IPS-15b (cell line): ENCODE measurements around the gene GRIK5.

ENCODE experiments used
- H3K27me3 ChIP-seq: one replicate; pipeline ENCODE4 v1.6.1; 2013; ENCODE audit warnings: low read length; ENCODE audit not compliant: control insufficient read depth, insufficient read depth
- H3K36me3 ChIP-seq: one replicate; pipeline ENCODE4 v1.6.1; 2013; ENCODE audit warnings: low read length; ENCODE audit not compliant: control insufficient read depth, insufficient read depth
- H3K4me1 ChIP-seq: one replicate; pipeline ENCODE4 v1.6.1; 2013; ENCODE audit warnings: mild to moderate bottlenecking, low read length; ENCODE audit not compliant: control insufficient read depth, insufficient read depth
- H3K4me3 ChIP-seq: one replicate; pipeline ENCODE4 v1.5.1; 2013; ENCODE audit warnings: low read depth, low read length
- H3K9ac ChIP-seq: one replicate; pipeline ENCODE4 v1.6.1; 2013; ENCODE audit warnings: low read depth, mild to moderate bottlenecking, low read length
- H3K9me3 ChIP-seq: one replicate; pipeline ENCODE4 v1.6.1; 2013; ENCODE audit warnings: mild to moderate bottlenecking, low read length; ENCODE audit not compliant: control insufficient read depth, insufficient read depth

The GRIK5 gene

DNA sequence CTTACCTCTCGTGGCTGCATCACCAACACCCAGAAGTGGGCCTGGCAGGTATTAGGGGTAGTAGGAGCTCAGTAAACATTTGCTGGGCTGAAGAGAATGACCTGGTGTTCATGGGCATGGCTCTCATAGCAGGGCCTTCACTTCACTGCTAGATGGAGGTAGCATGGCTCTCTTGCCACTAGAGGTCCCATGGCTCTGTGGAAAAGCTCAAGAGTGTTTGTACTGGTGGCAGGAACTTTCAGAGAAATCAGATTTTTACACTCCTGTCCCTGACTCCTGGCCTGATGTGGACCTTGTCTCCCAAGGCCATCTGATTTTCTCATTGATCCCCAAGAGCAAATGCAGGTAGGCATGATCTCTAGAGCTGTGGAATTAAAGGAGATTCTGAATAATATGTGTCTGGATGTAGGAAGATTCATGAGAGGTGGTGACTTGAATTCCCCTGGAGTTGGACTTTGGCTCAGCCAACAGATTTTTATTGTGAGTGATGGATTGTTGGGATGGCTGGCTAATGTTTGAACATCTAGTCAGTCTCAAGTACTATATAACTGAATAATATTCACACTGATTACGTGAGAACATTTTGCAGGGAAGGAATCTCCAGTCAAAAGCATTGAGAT is 11.7 kb upstream of the GRIK5 start:
- Histone ChIP-seq H3K4me1 (peaks cover 1% of the 10 kb centered on the region), H3K36me3 (peaks cover 38% of the 10 kb centered on the region)

DNA sequence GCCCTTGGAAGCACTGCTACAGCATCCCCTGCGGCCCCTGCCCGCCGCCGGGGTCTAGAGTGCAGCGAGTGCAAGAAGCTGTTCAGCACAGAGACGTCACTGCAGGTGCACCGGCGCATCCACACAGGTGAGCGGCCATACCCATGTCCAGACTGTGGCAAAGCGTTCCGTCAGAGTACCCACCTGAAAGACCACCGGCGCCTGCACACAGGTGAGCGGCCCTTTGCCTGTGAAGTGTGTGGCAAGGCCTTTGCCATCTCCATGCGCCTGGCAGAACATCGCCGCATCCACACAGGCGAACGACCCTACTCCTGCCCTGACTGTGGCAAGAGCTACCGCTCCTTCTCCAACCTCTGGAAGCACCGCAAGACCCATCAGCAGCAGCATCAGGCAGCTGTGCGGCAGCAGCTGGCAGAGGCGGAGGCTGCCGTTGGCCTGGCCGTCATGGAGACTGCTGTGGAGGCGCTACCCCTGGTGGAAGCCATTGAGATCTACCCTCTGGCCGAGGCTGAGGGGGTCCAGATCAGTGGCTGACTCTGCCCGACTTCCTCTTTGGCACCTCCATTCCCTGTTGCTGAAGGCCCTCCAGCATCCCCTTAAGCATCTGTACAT is 10.9 kb upstream of the GRIK5 start:
- Histone ChIP-seq H3K27me3 (no peaks in the 10 kb centered on the region), H3K36me3 (peaks cover 38% of the 10 kb centered on the region), H3K9me3 (no peaks in the 10 kb centered on the region), H3K9ac (no peak overlapping the region), H3K4me3 (no peak overlapping the region), H3K4me1 (peaks cover 2% of the 10 kb centered on the region)

More for the DNA sequence above, 11.7 kb upstream of the GRIK5 start:
- Histone ChIP-seq H3K27me3 (no peaks in the 10 kb centered on the region), H3K4me3 (no peak overlapping the region), H3K9me3 (no peaks in the 10 kb centered on the region), H3K9ac (no peak overlapping the region)

DNA sequence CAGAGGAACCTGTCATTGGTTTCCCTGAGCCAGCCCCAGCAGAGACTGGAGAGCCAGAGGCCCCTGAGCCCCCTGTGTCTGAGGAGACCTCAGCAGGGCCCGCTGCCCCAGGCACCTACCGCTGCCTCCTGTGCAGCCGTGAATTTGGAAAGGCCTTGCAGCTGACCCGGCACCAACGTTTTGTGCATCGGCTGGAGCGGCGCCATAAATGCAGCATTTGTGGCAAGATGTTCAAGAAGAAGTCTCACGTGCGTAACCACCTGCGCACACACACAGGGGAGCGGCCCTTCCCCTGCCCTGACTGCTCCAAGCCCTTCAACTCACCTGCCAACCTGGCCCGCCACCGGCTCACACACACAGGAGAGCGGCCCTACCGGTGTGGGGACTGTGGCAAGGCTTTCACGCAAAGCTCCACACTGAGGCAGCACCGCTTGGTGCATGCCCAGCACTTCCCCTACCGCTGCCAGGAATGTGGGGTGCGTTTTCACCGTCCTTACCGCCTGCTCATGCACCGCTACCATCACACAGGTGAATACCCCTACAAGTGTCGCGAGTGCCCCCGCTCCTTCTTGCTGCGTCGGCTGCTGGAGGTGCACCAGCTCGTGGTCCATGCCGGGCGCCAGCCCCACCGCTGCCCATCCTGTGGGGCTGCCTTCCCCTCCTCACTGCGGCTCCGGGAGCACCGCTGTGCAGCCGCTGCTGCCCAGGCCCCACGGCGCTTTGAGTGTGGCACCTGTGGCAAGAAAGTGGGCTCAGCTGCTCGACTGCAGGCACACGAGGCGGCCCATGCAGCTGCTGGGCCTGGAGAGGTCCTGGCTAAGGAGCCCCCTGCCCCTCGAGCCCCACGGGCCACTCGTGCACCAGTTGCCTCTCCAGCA is 10.1 kb upstream of the GRIK5 start:
- no peak overlapping the region for H3K4me3 ChIP-seq
- peaks cover 2% of the 10 kb centered on the region for H3K4me1 ChIP-seq
- H3K9ac ChIP-seq = no peak overlapping the region
- peaks cover 38% of the 10 kb centered on the region for H3K36me3 ChIP-seq
- no peaks in the 10 kb centered on the region for H3K9me3 ChIP-seq
- no peaks in the 10 kb centered on the region for H3K27me3 ChIP-seq

DNA sequence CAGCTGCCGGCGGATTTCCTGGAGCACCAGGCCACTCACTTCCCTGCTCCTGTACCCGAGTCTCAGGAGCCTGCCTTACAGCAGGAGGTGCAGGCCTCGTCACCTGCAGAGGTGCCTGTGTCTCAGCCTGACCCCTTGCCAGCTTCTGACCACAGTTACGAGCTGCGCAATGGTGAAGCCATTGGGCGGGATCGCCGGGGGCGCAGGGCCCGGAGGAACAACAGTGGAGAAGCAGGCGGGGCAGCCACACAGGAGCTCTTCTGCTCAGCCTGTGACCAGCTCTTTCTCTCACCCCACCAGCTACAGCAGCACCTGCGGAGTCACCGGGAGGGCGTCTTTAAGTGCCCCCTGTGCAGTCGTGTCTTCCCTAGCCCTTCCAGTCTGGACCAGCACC is 9.3 kb upstream of the GRIK5 start:
- peaks cover 2% of the 10 kb centered on the region for H3K4me1 ChIP-seq
- no peaks in the 10 kb centered on the region for H3K9me3 ChIP-seq
- peaks cover 38% of the 10 kb centered on the region for H3K36me3 ChIP-seq
- no peak overlapping the region for H3K9ac ChIP-seq
- no peaks in the 10 kb centered on the region for H3K27me3 ChIP-seq
- no peak overlapping the region for H3K4me3 ChIP-seq

DNA sequence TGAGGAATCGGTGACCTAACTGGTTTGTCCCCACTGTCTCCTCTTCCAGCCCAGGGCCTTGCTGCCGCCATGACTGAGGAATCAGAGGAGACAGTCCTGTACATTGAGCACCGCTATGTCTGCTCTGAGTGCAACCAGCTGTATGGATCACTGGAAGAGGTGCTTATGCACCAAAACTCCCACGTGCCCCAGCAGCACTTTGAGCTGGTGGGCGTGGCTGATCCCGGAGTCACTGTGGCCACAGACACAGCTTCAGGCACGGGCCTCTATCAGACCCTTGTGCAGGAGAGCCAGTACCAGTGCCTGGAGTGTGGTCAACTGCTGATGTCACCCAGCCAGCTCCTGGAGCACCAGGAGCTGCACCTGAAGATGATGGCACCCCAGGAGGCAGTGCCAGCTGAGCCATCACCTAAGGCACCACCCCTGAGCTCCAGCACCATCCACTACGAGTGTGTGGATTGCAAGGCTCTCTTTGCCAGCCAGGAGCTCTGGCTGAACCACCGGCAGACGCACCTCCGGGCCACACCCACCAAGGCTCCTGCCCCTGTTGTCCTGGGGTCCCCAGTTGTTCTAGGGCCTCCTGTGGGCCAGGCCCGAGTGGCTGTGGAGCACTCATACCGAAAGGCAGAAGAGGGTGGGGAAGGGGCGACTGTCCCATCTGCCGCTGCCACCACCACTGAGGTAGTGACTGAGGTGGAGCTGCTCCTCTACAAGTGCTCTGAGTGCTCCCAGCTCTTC is 8.7 kb upstream of the GRIK5 start:
- Histone ChIP-seq H3K4me3 (no peak overlapping the region), H3K4me1 (peaks cover 2% of the 10 kb centered on the region), H3K9ac (no peak overlapping the region), H3K9me3 (no peaks in the 10 kb centered on the region), H3K36me3 (peaks cover 38% of the 10 kb centered on the region), H3K27me3 (no peaks in the 10 kb centered on the region)

DNA sequence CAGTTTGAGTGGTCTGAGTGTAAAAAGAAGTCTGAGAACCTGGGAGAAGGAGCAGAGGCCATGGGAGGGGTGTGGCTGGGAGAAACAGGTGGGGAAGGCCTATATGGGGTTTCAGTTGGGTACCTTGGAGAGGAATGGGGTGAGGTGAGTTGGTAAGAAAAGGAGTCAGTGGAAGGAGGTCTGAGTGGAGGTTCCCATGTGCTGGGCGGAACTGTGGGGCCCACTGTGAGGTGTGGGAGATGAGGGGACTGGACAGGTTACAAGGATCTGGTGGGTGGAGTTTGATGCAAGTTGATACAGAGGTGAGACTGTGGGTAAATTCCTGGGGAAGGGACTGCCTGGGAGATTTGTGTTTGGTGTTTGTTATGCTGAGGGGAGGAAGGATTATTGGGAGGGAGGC is 8.1 kb upstream of the GRIK5 start:
- H3K36me3 ChIP-seq = peaks cover 38% of the 10 kb centered on the region
- peak overlapping the region; percentile 92 for H3K4me3 ChIP-seq
- H3K9me3 ChIP-seq = no peaks in the 10 kb centered on the region
- peaks cover 2% of the 10 kb centered on the region for H3K4me1 ChIP-seq
- H3K27me3 ChIP-seq = no peaks in the 10 kb centered on the region
- H3K9ac ChIP-seq = no peak overlapping the region

DNA sequence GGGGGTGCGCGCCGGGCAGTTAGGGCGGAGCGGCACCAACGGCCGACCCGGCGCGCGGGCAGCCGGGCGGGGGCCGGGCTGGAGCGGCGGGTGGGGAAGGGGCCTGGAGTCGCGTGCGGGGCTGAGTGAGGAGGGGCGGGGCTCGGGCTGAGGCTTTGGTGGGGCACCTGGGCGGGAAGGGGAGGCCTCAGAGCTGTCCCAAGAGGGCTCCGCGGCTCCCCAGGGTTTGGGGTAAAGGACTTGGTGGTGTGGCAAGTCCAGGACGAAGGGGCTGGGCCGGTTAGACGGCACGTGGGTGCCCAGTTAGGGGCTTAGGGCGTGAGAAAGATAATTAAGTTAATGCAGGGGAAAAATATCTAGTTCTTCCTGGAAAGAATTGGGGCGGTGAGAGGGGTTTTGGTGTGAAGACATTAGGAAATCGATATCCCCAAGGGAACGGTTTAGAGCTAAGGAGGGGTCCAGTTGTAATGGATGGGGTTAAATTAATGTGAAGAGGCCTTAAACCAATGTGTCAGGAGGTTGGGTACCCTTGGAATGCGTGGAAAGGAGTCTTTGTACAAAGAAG is 6.5 kb upstream of the GRIK5 start:
- peak overlapping the region; percentile 79 for H3K9ac ChIP-seq
- peaks cover 33% of the 10 kb centered on the region for H3K36me3 ChIP-seq
- no peaks in the 10 kb centered on the region for H3K9me3 ChIP-seq
- peaks cover 2% of the 10 kb centered on the region for H3K4me1 ChIP-seq
- H3K4me3 ChIP-seq = peak overlapping the region; percentile 92
- no peaks in the 10 kb centered on the region for H3K27me3 ChIP-seq

DNA sequence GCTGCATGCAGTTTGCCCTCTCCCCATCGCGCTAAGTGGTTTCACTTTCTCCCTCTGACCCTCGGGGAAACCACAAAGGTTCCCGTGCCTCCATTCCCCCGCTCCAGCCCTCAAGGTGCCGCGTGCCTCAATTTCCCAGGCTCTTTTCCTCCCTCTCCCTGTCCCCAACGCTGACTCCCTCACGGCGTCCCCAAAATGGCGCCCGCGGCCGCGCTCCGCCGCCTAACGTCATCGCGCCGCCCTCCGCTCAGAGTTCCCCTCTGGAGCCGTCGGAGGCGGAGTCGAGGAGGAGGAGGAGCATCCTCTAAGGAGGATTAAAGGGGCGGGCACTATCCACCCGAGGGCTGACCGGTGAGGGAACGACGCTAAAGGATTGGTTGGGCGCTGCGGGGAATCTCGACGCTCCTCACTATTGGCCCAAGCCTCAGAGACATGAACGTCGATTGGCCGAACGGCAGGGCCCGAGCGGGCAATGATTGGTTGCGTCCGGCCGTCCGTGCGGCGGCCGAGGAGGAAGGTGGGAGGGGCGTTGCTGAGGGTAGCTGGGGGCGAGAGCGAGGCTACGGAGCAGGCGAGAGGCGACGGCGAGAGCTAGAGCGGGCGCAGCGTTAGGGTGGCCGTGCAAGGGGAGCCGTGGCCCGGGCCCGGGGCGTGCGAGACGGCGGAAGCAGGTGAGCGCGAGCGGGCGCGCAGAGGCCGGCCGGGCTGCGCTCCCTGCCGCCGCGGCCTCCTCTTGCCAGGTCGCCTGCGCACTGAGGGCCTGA is 5.8 kb upstream of the GRIK5 start, which contains the start of gene ZNF574:
Gene ZNF574 (plus strand): TSS at position 551 of the 764 bp plus-strand sequence. CDS start 2,441 bp downstream, outside the sequence.
- H3K9ac ChIP-seq = peak within 1 kb of the TSS; percentile 79
- H3K27me3 ChIP-seq = no peaks in the 10 kb centered on the region
- peak within 1 kb of the TSS; percentile 92 for H3K4me3 ChIP-seq
- H3K36me3 ChIP-seq = peaks cover 27% of the 10 kb centered on the region
- H3K4me1 ChIP-seq = peaks cover 2% of the 10 kb centered on the region
- no peaks in the 10 kb centered on the region for H3K9me3 ChIP-seq

DNA sequence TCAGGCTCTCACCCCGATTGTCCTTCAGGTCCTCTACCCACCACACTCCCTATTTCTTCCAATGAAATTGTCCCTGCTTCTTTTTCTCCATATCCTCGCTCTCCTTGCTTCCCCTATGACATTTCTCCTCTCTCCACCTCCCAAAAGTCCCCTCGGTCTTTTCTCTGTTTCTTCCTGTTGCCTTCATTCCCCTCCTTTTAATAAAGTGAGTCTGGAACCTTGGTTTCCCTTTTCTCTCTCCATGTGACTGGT is 5.3 kb upstream of the GRIK5 start:
- peaks cover 4% of the 10 kb centered on the region for H3K4me1 ChIP-seq

DNA sequence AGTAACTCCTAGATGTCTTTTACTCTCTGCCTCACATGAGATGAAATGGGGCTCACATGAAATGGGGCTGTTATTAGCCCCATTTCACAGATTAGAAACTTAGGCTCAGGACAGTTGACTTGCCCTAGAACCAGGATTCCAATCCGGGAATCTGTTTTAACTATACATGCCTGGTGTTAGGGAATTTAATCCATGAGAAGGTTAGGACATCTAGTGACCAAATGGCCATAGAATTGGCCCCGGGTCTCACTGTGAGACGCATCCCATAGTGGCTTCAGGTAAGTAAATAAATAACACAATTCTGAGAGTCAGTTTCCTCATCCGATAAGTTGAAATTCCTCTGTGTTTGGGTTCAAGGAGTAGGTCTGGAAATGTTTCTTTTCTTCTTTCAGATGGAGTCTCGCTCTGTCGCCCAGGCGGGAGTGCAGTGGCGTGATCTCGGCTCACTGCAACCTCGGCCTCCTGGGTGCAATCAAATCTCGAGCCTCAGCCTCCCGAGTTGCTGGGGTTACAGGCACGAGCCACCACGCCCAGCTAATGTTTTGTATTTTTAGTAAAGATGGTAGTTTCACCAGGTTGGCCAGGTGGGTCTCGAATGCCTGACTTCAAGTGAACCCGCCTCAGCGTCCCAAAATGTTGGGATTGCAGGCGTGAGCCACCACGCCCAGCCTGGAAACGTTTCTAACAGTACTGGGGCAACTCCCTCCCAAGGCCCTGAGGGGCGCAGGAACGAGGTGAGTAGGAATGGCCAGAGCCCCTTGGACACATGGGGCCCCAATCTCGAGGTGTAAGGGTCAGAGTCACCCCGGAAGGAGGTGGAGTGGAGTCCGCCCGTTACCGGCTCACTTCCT is 4.7 kb upstream of the GRIK5 start:
- Histone ChIP-seq H3K9ac (peak overlapping the region; percentile 77), H3K9me3 (no peaks in the 10 kb centered on the region), H3K36me3 (peaks cover 16% of the 10 kb centered on the region), H3K4me1 (peaks cover 4% of the 10 kb centered on the region), H3K4me3 (peak overlapping the region; percentile 61), H3K27me3 (no peaks in the 10 kb centered on the region)

More for the DNA sequence above, 5.3 kb upstream of the GRIK5 start:
- no peaks in the 10 kb centered on the region for H3K27me3 ChIP-seq
- peaks cover 22% of the 10 kb centered on the region for H3K36me3 ChIP-seq
- peak overlapping the region; percentile 77 for H3K9ac ChIP-seq
- H3K9me3 ChIP-seq = no peaks in the 10 kb centered on the region
- peak overlapping the region; percentile 61 for H3K4me3 ChIP-seq
